HG02642 (cell line): ENCODE results near the gene ABCC5.

Experiments
- ATAC-seq: cut with Tn5 transposase; IDR thresholded peaks from one replicate; pipeline ENCODE4 v1.9.1; 2021; ENCODE audit warnings: mild to moderate bottlenecking; ENCODE audit not compliant: unreplicated experiment, poor library complexity

The ABCC5 gene

DNA sequence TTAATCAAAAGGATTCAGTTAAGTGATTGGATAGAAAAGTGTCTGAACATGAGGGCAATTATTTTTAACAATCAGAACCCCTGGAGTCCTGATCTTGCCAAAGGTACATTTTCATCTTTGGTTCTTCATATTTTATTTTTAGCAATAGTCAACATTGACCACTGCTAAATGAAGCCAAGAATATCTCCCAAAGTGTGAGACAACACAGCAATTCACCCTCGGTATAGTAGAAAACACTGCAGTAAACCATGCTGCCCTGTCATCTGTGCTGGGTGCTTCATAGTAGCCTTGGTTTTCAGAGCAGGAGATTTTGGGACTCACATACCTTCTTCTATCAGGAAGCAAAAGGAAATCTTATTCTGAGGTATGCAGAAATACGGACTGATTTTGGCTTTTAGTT is 85.8 kb downstream of the ABCC5 start:
- no peak for ATAC-seq

DNA sequence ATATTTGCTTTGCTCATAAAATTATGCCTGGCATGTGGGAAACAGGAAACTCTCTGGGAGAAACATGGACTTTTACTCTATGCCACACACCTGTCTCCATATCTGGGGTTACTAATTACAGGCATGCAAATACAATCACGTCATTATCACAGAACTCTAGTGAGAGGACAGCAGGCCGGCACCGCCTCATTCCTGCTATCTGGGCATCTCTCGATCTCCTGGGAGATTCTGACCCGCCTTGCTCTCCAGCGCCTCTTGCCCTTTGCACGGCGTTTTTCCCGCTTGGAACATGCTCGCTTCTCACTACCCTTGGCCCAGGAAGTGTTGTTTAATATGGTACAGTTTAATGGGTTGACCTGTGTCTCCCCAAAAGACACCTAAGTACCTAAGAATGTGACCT is 87.6 kb downstream of the ABCC5 start:
- ATAC-seq = no peak

DNA sequence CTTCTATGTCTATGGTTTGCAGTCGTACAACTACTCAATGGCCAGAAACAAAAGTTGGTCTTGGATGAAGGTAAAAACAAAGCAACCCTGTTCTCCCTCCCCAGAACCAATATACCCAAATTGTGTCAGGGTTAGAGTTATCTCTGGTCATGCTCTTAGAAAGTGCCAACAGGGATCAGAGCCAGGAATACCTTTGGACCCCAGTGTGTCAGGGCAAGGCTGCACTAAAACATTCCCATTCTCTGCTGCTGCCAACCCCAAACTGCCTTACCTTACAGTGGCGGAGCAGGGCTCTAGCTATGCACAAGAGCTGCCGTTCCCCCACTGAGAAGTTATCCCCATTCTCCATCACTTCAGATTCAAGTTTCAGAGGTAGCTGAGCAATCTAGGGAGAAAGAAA is 90.6 kb downstream of the ABCC5 start:
- no peak for ATAC-seq

DNA sequence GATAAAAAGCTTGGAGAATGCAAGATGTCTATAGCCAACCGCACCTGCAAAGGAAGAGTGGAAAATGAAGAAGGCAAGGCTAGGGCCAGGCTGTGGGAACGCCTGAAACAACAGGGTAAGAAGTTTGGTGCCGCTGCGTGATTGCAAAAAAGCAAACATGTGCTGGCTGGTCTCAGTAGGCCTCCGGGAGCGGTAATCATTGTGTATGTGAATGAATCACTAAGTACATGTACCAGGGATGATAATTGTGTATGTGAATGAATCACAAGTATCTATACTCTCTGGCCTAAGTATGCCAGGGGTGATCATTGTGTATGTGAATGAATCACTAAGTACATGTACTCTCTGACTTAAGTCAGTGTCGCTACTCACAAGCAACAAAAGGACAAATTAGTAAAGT is 92.7 kb downstream of the ABCC5 start:
- no peak for ATAC-seq

DNA sequence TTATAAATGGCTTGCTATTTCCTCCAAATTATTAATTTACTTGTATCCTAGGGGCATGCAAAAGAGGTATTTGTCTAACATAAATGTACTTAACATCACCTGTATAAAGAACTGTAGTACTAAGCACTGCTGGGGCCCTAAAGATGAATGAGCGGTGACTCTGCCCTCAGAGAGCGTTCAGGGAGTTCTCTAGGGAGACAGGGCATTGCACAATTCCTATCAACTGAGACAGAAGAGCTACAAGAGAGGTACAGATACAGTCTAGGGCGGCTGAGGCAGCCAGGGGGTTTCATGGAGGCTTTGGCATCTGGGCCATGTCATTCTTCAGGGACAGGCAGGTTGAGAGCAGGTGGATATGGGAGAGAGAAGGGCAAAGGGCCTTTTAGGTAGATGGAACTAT is 93.1 kb downstream of the ABCC5 start:
- ATAC-seq = no peak

DNA sequence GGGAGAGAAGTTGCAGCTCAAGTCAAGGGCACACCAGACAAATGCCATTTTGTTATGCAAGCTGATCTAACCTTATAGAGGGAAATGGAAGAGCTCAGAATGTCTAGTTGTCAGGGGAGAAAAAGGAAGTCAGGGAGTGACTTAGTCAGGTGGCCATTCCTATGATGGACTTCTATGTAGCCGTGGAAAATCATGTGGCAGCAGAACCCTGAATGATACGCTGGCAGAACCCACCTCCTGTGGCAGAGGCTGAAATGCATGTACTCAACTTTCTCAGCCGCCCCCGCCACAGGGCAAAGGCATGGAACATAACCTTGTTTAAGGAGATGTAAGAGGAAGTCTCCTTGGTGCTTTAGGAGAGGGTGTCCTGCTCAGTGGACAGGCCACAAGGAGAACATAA is 95.3 kb downstream of the ABCC5 start:
- ATAC-seq = no peak

- no peak for ATAC-seq
Observed at GRCh38 chr3:183921096-183921495, 96.6 kb downstream of the ABCC5 start.

GRCh38 chr3:183920416-183920815 is 97.3 kb downstream of the ABCC5 start:
- ATAC-seq = no peak

GRCh38 chr3:183918178-183918577 is 99.5 kb downstream of the ABCC5 start:
- no peak for ATAC-seq

DNA sequence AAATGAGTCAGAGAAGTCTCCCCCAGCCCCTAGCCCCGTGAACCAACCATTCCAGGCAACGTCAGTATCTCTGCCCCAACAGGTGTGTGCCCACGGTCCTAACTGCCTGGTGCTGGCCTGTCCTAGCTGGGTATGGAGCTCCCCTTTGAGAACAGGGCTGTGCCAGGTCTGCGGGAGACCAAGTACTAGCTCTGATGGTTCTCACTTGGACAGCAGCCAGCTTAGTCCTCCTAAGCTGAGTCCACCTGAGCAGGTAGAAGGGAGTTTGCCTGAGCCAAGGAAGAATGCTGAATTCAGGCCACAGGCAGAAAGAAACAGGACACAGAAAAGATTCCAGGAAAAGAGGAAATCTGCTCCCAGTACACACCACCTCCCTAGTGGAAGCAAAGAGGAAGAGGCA is 99.9 kb downstream of the ABCC5 start:
- ATAC-seq = no peak

- no peak for ATAC-seq
Observed at GRCh38 chr3:183914856-183915255, 102.8 kb downstream of the ABCC5 start.

- ATAC-seq = no peak
Observed at GRCh38 chr3:183913580-183913920, 104.1 kb downstream of the ABCC5 start.

GRCh38 chr3:183912895-183913579 is 104.6 kb downstream of the ABCC5 start:
- no peak for ATAC-seq

DNA sequence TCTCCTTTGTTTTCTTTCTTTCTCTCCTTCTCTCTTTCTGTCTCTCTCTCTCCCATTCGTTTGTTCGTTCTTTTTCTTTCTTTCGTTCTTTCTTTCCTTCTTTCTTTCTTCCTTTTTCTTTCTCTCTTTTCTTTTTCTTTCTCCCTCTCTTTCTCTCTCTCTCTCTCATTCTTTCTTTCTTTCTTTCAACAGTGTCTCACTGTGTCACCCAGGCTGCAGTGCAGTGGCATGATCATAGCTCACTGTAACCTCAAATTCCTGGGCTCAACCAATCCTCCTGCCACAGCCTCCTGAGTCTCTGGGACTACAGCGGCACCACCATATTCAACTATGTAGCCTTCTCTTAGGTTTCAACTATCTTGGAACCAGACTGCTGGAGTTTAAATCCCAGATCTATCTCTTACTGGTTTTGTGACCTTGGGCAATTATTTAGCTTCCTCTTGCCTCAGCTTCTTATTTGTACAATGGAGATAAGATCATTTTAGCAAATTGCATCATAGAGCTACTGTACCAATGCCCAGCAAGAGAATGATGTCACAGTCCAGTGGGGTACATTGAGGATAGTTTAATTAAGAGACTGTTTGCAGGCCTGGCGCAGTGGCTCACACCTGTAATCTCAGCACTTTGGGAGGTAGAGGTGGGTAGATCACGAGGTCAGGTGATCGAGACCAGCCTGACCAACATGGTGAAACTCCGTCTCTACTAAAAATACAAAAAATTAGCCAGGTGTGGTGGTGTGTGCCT is 105.7 kb downstream of the ABCC5 start:
- ATAC-seq = no peak

DNA sequence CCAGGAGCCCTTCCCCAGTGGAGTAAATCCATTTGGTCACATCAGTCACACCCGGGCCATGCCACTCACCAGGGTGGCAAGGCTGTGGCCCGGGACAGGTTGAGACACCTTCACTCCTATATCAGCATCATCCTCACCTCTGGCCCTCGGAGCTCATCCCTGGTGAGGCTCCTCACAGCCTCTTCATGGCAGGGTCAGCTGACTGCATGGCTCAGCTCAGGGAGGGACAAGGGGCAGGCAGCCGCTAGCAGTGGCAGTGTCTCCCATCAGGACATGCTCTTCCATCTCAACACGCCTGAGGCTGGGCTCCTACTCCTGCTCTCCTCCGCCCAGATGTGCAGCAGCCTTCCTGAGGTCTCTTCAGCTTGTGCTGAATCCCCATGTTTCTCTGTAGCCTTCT is 106.6 kb downstream of the ABCC5 start:
- no peak for ATAC-seq

DNA sequence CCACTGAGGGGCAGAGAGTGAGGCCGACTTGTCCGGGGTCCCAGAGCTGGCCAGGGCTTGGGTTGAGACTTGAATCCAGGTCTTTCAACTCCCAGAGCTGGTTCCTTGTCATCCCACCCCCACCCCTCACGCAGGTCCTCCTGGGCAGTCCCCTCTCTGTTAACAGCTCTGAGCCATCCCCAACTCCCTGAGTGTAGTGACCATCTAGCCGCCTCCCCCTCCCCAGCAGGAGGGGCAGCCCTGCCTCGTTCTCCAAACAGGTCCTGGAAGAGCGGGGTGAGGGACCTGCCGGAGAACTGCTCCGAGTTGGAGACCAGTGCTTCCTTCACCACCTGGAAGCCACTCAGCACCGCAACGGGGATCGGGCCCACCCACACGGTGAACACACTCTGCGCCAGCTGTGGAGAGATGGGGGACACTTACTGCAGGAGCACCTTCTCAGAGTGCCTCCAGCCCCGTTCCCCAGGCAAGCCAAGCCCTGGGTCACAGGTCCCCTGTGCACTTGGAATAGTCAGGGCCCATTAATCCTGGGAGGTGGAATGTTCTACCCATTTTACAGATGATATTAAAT is 108.6 kb downstream of the ABCC5 start:
- no peak for ATAC-seq

GRCh38 chr3:183907911-183908331 is 109.8 kb downstream of the ABCC5 start:
- ATAC-seq = no peak

DNA sequence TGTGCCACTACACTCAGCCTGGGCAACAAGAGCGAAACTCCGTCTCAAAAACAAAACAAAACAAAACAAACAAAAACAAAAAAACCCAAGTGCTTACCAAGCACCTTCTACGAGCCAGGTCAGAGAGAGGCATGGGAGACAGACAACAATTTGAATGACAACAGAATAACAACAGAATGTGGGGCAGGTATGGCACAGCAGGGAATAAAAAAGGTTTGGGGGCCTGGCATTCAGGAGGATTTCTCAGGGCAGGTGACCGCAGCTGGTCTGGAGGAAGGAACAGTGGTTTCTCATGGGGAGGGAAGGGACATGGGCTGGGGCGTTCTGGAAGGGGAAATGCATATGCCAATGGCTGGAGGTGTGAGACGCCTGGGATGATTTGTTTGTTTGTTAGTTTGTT is 110.5 kb downstream of the ABCC5 start:
- ATAC-seq = no peak

DNA sequence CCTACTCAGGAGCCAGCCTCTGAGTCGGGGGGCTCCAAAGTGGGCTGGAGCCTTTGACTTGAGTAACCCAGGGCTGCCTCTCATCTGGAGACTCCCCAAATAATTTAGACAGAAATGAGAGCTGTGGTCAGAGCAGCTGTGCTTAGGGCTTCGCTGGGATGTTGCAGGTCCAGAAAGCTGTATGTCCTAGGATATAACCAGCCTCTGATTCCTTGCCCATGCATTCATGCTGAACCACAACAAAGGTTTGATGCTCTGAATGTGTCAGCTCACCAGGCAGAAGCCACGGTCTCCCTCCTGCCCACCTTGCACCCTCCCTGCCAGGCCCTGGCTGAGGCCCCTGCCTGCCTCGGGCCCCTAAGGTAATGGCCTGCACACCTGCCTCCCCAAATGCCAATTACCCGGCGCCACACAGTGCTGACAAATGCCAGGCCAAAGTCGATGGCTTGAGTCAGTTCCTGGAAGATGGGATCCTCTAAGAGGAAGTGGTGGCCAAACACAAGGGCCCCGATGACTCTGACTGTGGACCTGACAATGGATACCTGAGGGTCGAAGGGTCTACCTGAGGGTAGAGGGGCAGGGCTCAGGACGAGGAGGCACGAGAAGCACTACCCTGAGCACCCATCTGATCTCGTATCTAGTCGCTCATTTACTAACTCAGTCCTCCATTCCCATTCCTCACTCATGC is 111.3 kb downstream of the ABCC5 start:
- ATAC-seq = no peak

DNA sequence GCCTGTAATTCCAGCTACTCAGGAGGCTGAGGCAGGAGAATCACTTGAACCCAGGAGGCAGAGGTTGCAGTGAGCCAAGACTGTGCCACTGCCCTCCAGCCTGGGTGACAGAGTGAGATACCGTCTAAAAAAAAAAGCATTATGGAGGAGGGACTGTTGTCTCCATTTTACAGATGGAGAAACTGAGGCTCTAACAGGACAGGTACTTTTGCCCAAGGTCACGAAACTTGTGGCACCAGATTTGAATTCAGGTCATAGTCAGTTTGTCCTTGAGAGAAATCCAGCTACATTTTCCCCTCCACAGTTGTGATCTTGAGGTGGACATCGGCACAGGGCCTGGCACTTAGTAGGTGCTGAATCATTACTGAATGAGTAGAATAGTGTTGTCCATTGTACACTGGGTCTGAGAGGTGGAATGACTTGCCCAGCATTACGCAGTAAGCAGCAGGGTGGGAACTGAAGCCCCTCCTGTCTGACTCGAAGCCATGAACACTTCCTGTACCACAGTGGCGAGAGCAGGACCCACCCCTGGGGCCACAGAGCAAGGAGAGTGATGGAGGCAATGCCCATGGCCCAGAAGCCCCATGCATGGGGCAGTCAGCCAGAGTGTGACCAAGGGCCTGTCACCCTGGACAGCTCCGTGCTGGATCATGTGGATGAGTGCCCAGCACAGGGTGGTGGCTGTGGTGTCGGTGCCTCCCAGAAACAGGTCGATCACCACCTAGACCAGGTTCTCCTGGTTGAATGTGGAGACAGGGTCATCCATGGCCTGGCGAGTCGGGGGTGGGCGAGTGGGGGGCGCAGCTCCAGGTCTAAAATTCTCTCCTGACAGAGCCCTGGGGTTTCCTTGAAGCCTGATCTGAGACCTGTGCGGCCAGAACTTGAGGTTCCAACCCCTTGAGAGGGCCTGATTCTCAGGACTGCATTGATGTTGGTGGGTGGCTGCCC is 112.6 kb downstream of the ABCC5 start:
- ATAC-seq = no peak
